Ectodermal cell (in vitro differentiated cells): ENCODE measurements around the gene AP2A1.
A peak's percentile ranks its signal among the peaks of the same experiment; 100 is the strongest.
"Not testable (repeated sequence)": the region's sequence is repeated elsewhere in the genome, so short reads cannot be mapped to it uniquely, and the experiment has no call there.

Experiments used
- H3K27ac ChIP-seq: 2 replicates; pipeline ENCODE4 v1.7.0; 2013; ENCODE audit warnings: mild to moderate bottlenecking, low read depth, low read length; ENCODE audit not compliant: insufficient read depth, poor library complexity, severe bottlenecking
- H3K27me3 ChIP-seq: 2 replicates; pipeline ENCODE4 v1.7.0; 2013; ENCODE audit warnings: mild to moderate bottlenecking, low read length; ENCODE audit not compliant: insufficient read depth, control insufficient read depth, poor library complexity, severe bottlenecking
- H3K36me3 ChIP-seq: one replicate; pipeline ENCODE4 v1.7.0; 2013; ENCODE audit warnings: low read length; ENCODE audit not compliant: control insufficient read depth, insufficient read depth
- H3K4me1 ChIP-seq: one replicate; pipeline ENCODE4 v1.7.0; 2013; ENCODE audit warnings: low read length; ENCODE audit not compliant: control insufficient read depth, insufficient read depth
- H3K4me3 ChIP-seq: 2 replicates; pipeline ENCODE4 v1.7.0; 2013; ENCODE audit warnings: low read depth, low read length, control low read depth; ENCODE audit not compliant: insufficient read depth
- H3K9me3 ChIP-seq: 2 replicates; pipeline ENCODE4 v1.7.0; 2013; ENCODE audit warnings: mild to moderate bottlenecking, low read length, moderate library complexity; ENCODE audit not compliant: control insufficient read depth
- WGBS, 2 experiments: methylation state at CpG; one replicate each; pipeline ENCODE4 v1.1.7; 2013; ENCODE audit warnings: missing lambda C conversion rate in 2 of 2; 5-methylcytosine and 5-hydroxymethylcytosine counted together

Gene AP2A1

GRCh38 chr19:49811328-49811727, 44.5 kb downstream of the AP2A1 start:
- peaks cover 1% of the 10 kb centered on the region for H3K36me3 ChIP-seq
- H3K4me3 ChIP-seq: no peak overlapping the region
- WGBS, 2 experiments: 97 to 98% methylated on average over 6 of the region's 6 CpGs
- H3K4me1 ChIP-seq: peaks cover 15% of the 10 kb centered on the region
- no peak overlapping the region for H3K27ac ChIP-seq
- no peaks in the 10 kb centered on the region for H3K9me3 ChIP-seq
- H3K27me3 ChIP-seq: no peaks in the 10 kb centered on the region

GRCh38 chr19:49812452-49812996, 45.7 kb downstream of the AP2A1 start:
- WGBS, 2 experiments: 59 to 60% methylated on average over 11 of the region's 11 CpGs
- H3K36me3 ChIP-seq: no peaks in the 10 kb centered on the region
- no peaks in the 10 kb centered on the region for H3K27me3 ChIP-seq
- H3K27ac ChIP-seq: peak overlapping the region; percentile 96
- peak overlapping the region; percentile 67 for H3K4me3 ChIP-seq
- no peaks in the 10 kb centered on the region for H3K9me3 ChIP-seq
- H3K4me1 ChIP-seq: peaks cover 15% of the 10 kb centered on the region

GRCh38 chr19:49812997-49813861, 46.4 kb downstream of the AP2A1 start, which contains the start of gene FUZ:
TSS of gene FUZ (minus strand) at chr19:49813292. CDS start at chr19:49813106, 186 bp downstream.
- 0 to 1% methylated on average over 42 to 45 of the region's 45 CpGs for WGBS, 2 experiments
- Histone ChIP-seq H3K27ac (peak within 1 kb of the TSS; percentile 96), H3K9me3 (no peaks in the 10 kb centered on the region), H3K27me3 (no peaks in the 10 kb centered on the region), H3K36me3 (no peaks in the 10 kb centered on the region), H3K4me1 (peaks cover 15% of the 10 kb centered on the region), H3K4me3 (peak within 1 kb of the TSS; percentile 67)

GRCh38 chr19:49814010-49814409, 47.2 kb downstream of the AP2A1 start:
- H3K4me3 ChIP-seq: no peak overlapping the region
- no peaks in the 10 kb centered on the region for H3K36me3 ChIP-seq
- H3K4me1 ChIP-seq: peaks cover 15% of the 10 kb centered on the region
- peak overlapping the region; percentile 53 for H3K27ac ChIP-seq
- 77% methylated on average over 1 of the region's 1 CpG for WGBS, 2 experiments
- no peaks in the 10 kb centered on the region for H3K9me3 ChIP-seq
- no peaks in the 10 kb centered on the region for H3K27me3 ChIP-seq

GRCh38 chr19:49816590-49816989, 49.8 kb downstream of the AP2A1 start:
- WGBS, 2 experiments: 84 to 91% methylated on average over 14 of the region's 14 CpGs
- no peak overlapping the region for H3K27ac ChIP-seq

GRCh38 chr19:49817964-49818648, 51.3 kb downstream of the AP2A1 start, which contains the start of gene MED25:
TSS of gene MED25 (plus strand) at chr19:49818289. CDS start at chr19:49818342, 53 bp downstream.
- H3K4me3 ChIP-seq: peak within 1 kb of the TSS; percentile 99
- no peaks in the 10 kb centered on the region for H3K27me3 ChIP-seq
- peak within 1 kb of the TSS; percentile 94 for H3K27ac ChIP-seq
- no peaks in the 10 kb centered on the region for H3K9me3 ChIP-seq
- H3K4me1 ChIP-seq: peaks cover 6% of the 10 kb centered on the region
- peaks cover 8% of the 10 kb centered on the region for H3K36me3 ChIP-seq
- WGBS, 2 experiments: 0% methylated on average over 57 of the region's 57 CpGs

More at GRCh38 chr19:49816590-49816989, 49.8 kb downstream of the AP2A1 start:
- H3K9me3 ChIP-seq: no peaks in the 10 kb centered on the region
- no peaks in the 10 kb centered on the region for H3K27me3 ChIP-seq
- H3K36me3 ChIP-seq: peaks cover 7% of the 10 kb centered on the region
- H3K4me1 ChIP-seq: peaks cover 14% of the 10 kb centered on the region
- no peak overlapping the region for H3K4me3 ChIP-seq

- no peaks in the 10 kb centered on the region for H3K27me3 ChIP-seq
- peaks cover 13% of the 10 kb centered on the region for H3K36me3 ChIP-seq
- peak overlapping the region; percentile 99 for H3K4me3 ChIP-seq
- no peaks in the 10 kb centered on the region for H3K9me3 ChIP-seq
- 46 to 49% methylated on average over 16 of the region's 16 CpGs for WGBS, 2 experiments
- peak overlapping the region; percentile 5 for H3K27ac ChIP-seq
- peaks cover 6% of the 10 kb centered on the region for H3K4me1 ChIP-seq
These were observed 52.0 kb downstream of the AP2A1 start for GRCh38 chr19:49818649-49819370.

GRCh38 chr19:49819452-49820115, 52.8 kb downstream of the AP2A1 start:
- not testable (repeated sequence) for H3K4me1 ChIP-seq, H3K9me3 ChIP-seq, H3K27me3 ChIP-seq, H3K27ac ChIP-seq
- Histone ChIP-seq H3K4me3 (peak overlapping the region; percentile 99), H3K36me3 (peaks cover 13% of the 10 kb centered on the region)
- WGBS, 2 experiments: 90% methylated on average over 7 of the region's 7 CpGs

- no peaks in the 10 kb centered on the region for H3K27me3 ChIP-seq
- WGBS, 2 experiments: 96 to 97% methylated on average over 10 of the region's 10 CpGs
- H3K27ac ChIP-seq: no peak overlapping the region
- no peaks in the 10 kb centered on the region for H3K9me3 ChIP-seq
- H3K4me3 ChIP-seq: no peak overlapping the region
- peaks cover 13% of the 10 kb centered on the region for H3K36me3 ChIP-seq
- peaks cover 6% of the 10 kb centered on the region for H3K4me1 ChIP-seq
These were observed 53.3 kb downstream of the AP2A1 start for GRCh38 chr19:49820125-49820524.
